Erythroblast (primary cell): ENCODE data around the gene MIPOL1.

Source experiments
- GATA1 ChIP-seq: IDR thresholded peaks from 2 replicates; pipeline ENCODE4 v1.6.1; 2011; ENCODE audit warnings: low read depth, mild to moderate bottlenecking, control low read depth, low read length, moderate library complexity
- POLR2A ChIP-seq: IDR thresholded peaks from 2 replicates; pipeline ENCODE4 v1.6.1; 2011; ENCODE audit warnings: mild to moderate bottlenecking, low read length

GRCh38 chr14:37186865-37187264, 10.9 kb upstream of the MIPOL1 start:
- TF ChIP-seq POLR2A, result no peak
- TF ChIP-seq GATA1, result no peak
